Uterus (tissue), 2 donors: ENCODE data around the gene HLA-DPA1.

Experiments used
- CTCF ChIP-seq, 4 experiments: fragments of 200-600 bp in 2 of 4; fragments of 450-650 bp in 2 of 4; sonication (generic) in 2 of 4; IDR thresholded peaks; one replicate each; pipeline ENCODE4 v1.5.1; 2016 to 2019; ENCODE audit warnings: antibody characterized with exemption in 4 of 4, mild to moderate bottlenecking in 2 of 4, moderate library complexity in 1 of 4
- POLR2A ChIP-seq, 2 donors: fragments of 450-650 bp; IDR thresholded peaks; one replicate each; pipeline ENCODE4 v1.6.1; 2016; ENCODE audit warnings: antibody characterized with exemption in 2 of 2, mild to moderate bottlenecking in 1 of 2, moderate library complexity in 1 of 2

GRCh38 chr6:33112148-33112547 lies 38.7 kb upstream of the HLA-DPA1 start:
- TF ChIP-seq CTCF (IDR thresholded peaks at IDR 0.05): no peak
- TF ChIP-seq POLR2A (IDR thresholded peaks at IDR 0.05): no peak
